IgD-negative memory B cell (primary cell): ENCODE data around the gene SLC4A9. TPM values are rescaled to one million over a fixed set of nuclear protein-coding genes. Genes with fewer than 3 reads are reported as not detected.

ENCODE experiments used
- H3K27ac Mint-ChIP-seq, 3 donors: one replicate each; pipeline ENCODE4 v1.8.0; 2020 to 2022; ENCODE audit warnings: mild to moderate bottlenecking in 3 of 3, mixed read lengths in 3 of 3, moderate library complexity in 1 of 3
- H3K27me3 Mint-ChIP-seq: one replicate; pipeline ENCODE4 v1.8.0; 2021; ENCODE audit warnings: mixed read lengths
- H3K36me3 Mint-ChIP-seq: one replicate; pipeline ENCODE4 v1.8.0; 2020; ENCODE audit warnings: mild to moderate bottlenecking, mixed read lengths
- H3K4me1 Mint-ChIP-seq, 3 donors: one replicate each; pipeline ENCODE4 v1.8.0; 2020 to 2022; ENCODE audit warnings: mixed read lengths in 3 of 3, mild to moderate bottlenecking in 1 of 3
- H3K4me3 Mint-ChIP-seq, 4 donors: one replicate each; pipeline ENCODE4 v1.8.0; 2020 to 2022; ENCODE audit warnings: mild to moderate bottlenecking in 4 of 4, mixed read lengths in 4 of 4, moderate library complexity in 3 of 4
- H3K9me3 Mint-ChIP-seq, 3 donors: one replicate each; pipeline ENCODE4 v1.8.0; 2020 to 2021; ENCODE audit warnings: mixed read lengths in 3 of 3, mild to moderate bottlenecking in 1 of 3
- polyA plus RNA-seq: library from polyadenylated mRNA; unstranded; fragments of 300-500 nt; fragmentation: Illumina TruSeq; gene quantifications from one replicate; pipeline ENCODE4 v1.2.3, GENCODE V29; 2021

The SLC4A9 gene
- polyA plus RNA-seq, 1 donor from 2014 or later, result not detected

DNA sequence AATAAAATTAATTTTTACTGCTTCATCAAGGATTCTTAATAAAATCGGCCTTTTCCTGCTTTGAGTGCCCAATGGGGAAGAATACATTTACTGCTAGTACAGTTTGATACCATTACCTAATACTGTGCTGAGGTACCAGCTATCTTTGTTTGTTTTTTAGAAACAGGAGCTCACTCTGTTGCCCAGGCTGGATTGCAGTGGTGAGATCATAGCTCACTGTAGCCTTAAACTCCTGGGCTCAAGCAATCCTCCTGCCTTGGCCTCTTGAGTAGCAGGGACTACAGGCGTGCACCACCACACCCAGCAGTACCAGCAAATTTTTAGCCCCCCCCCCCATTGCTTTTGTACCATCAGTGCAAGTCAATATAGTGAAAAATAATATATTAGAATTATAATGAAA lies 28.1 kb downstream of the SLC4A9 start:
- Mint-ChIP-seq H3K4me3 (no peak overlapping the region), H3K4me1 (peaks cover 0 to 4% (median 4%) of the 10 kb centered on the region in 3 donors), H3K36me3 (peaks cover 8% of the 10 kb centered on the region), H3K9me3 (no peaks in the 10 kb centered on the region), H3K27me3 (no peaks in the 10 kb centered on the region), H3K27ac (no peak overlapping the region)

DNA sequence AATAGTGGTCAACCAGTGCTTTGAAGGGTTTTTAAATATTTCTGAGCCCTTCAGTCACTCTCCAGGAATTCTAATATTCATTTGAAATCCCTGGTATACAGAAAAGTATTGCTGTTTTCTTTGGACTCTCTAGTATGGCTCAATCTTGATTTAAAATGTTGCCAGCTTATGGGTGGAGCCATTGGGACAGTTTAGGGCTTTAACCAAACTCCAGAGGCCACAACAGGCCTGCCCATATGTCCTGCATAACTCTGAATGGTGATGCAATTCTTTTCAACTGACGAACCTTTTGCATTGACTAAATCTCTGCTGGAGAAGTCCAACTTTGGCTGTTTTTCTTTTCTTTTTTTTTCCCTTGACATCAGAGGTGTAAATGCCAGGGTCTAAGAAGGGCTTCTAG lies 31.3 kb downstream of the SLC4A9 start:
- no peaks in the 10 kb centered on the region for H3K36me3 Mint-ChIP-seq
- H3K4me3 Mint-ChIP-seq, result no peak overlapping the region
- no peaks in the 10 kb centered on the region for H3K27me3 Mint-ChIP-seq
- H3K27ac Mint-ChIP-seq, result no peak overlapping the region
- H3K4me1 Mint-ChIP-seq, result peaks cover 0 to 2% (median 0%) of the 10 kb centered on the region in 3 donors
- H3K9me3 Mint-ChIP-seq, result no peaks in the 10 kb centered on the region

DNA sequence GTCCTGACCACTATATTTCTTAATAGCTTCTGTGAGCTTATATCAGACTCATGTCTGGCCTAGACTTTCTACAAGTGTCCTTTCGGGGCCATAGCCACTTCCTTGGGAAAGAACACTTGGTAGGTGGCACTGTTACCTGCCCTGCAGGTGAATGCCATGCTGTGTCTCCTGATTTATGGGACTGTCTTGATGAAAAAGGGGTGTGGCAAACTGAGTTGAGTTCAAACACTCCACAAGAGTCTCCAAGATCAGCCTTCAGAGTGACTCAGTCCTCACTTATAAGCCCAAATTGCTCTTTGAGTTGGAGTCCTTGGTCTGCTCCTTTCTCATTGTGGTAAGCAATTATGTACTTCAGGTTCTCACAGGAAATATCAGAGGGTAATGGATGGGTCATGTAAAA lies 31.7 kb downstream of the SLC4A9 start:
- Mint-ChIP-seq H3K27me3 (no peaks in the 10 kb centered on the region), H3K4me3 (no peak overlapping the region), H3K4me1 (peaks cover 0 to 2% (median 0%) of the 10 kb centered on the region in 3 donors), H3K9me3 (no peaks in the 10 kb centered on the region), H3K27ac (no peak overlapping the region), H3K36me3 (no peaks in the 10 kb centered on the region)

DNA sequence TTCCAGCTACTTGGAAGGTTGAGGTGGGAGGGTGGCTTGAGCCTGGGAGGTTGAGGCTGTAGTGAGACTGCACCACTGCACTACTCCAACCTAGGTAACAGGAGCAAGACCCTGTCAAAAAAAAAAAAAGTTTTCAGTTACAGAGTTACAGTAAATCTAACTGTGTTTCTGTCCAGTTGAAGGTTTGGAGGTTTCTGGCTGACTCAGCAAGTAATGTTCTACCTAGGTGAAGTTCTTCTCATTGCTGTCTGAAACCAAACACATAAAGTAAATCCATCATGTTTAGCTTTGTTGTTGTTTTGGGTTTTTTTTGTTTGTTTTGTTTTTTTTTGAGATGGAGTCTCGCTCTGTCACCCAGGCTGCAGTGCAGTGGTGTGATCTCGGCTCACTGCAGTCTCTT lies 33.7 kb downstream of the SLC4A9 start:
- H3K27me3 Mint-ChIP-seq, result no peaks in the 10 kb centered on the region
- H3K27ac Mint-ChIP-seq, result no peak overlapping the region
- no peak overlapping the region for H3K4me3 Mint-ChIP-seq
- H3K4me1 Mint-ChIP-seq, result peaks cover 0 to 2% (median 0%) of the 10 kb centered on the region in 3 donors
- no peaks in the 10 kb centered on the region for H3K9me3 Mint-ChIP-seq
- no peaks in the 10 kb centered on the region for H3K36me3 Mint-ChIP-seq

DNA sequence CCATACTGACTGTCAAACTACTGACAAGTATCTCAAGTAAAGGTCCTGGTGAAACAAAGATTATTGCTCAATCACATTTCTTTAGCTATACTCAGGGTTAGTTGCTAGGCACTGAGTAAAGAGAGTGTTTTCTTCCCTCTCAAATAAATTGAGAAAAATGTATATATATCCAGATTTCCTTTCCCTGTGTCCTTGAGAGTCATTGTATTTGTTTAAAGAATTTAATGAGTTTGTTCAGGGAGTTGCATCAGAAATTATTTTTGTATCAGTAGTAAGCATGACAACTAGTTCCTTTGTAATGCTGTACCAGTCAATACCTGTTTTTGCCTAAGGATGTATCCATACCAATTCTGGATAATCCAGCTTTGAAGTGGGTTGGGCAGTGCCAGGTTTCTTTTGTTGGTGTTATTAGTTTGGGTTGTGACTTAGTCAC lies 38.4 kb downstream of the SLC4A9 start:
- Mint-ChIP-seq H3K27ac (no peak overlapping the region), H3K4me3 (no peak overlapping the region), H3K36me3 (no peaks in the 10 kb centered on the region), H3K27me3 (no peaks in the 10 kb centered on the region), H3K4me1 (peaks cover 0 to 12% (median 7%) of the 10 kb centered on the region in 3 donors), H3K9me3 (no peaks in the 10 kb centered on the region)

DNA sequence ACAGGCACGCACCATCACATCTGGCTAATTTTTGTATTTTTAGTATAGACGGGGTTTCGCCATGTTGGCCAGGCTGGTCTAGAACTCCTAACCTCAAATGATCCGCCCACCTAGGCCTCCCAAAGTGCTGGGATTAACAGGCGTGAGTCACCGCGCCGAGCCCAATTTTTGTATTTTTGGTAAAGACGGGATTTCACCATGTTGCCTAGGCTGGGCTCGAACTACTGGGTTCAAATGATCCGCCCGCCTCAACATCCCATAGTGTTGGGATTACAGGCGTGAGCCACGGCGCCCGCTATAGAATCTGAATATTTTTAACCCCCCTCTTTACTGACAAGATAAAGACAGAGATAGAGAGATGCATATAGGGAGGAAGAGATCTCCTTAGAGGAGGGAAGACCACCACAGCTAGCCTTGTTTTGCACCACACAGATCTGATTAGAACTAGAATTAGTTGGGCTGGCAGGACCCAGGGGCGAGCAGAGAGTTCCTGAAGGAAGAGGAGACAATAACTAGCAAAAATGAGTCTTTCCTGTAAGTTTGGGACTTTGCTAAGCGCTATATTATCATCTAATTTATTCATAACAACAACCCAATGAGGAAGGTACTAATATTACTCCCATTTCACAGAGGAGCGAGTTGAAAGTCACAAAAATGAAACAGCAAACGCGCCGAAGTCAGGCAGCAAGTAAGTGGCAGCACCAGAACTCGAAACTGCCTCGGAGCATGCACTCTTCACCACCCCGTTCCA lies 40.2 kb downstream of the SLC4A9 start:
- H3K9me3 Mint-ChIP-seq, result no peaks in the 10 kb centered on the region
- peak overlapping the region in 2 of 3 donors; percentile 66 to 86 for H3K27ac Mint-ChIP-seq
- H3K4me3 Mint-ChIP-seq, result peak overlapping the region in 1 of 4 donors; percentile 95
- no peaks in the 10 kb centered on the region for H3K36me3 Mint-ChIP-seq
- no peaks in the 10 kb centered on the region for H3K27me3 Mint-ChIP-seq
- H3K4me1 Mint-ChIP-seq, result peaks cover 9 to 25% (median 19%) of the 10 kb centered on the region in 3 donors

DNA sequence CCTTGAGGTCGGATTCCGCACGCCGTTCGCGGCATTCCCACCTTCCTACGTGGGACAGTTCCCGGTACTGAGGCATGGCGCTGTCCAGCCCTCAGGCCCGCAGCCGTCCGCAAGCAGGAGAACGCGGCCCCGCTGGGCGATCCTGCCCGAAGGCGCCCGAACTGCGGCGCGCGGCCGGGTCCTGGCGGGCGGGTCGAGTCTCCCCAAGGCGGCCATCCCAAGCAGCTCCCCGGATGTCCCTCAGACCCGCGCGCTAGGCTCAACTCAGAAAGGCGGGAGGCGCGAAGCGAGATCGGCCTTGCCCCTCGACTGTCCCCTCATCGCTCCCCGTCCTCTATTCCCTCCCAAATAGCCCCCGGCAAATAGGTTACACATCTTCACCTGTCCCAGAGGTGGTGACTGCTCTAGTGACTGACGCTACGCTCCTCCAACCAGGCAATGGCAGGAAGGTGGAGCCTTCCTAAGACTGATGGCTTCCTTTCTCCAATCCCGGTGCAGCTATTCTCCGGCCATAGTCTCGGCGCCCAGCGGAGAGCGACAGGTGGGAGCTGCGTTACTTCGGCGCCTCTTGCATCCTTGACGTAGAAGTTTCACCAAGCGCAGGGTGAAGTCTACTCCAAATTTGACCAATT lies 40.9 kb downstream of the SLC4A9 start:
- Mint-ChIP-seq H3K27me3 (no peaks in the 10 kb centered on the region), H3K4me3 (peak overlapping the region in 1 of 4 donors; percentile 95), H3K36me3 (no peaks in the 10 kb centered on the region), H3K9me3 (no peaks in the 10 kb centered on the region), H3K4me1 (peaks cover 10 to 27% (median 21%) of the 10 kb centered on the region in 3 donors), H3K27ac (peak overlapping the region in 1 of 3 donors; percentile 86)

DNA sequence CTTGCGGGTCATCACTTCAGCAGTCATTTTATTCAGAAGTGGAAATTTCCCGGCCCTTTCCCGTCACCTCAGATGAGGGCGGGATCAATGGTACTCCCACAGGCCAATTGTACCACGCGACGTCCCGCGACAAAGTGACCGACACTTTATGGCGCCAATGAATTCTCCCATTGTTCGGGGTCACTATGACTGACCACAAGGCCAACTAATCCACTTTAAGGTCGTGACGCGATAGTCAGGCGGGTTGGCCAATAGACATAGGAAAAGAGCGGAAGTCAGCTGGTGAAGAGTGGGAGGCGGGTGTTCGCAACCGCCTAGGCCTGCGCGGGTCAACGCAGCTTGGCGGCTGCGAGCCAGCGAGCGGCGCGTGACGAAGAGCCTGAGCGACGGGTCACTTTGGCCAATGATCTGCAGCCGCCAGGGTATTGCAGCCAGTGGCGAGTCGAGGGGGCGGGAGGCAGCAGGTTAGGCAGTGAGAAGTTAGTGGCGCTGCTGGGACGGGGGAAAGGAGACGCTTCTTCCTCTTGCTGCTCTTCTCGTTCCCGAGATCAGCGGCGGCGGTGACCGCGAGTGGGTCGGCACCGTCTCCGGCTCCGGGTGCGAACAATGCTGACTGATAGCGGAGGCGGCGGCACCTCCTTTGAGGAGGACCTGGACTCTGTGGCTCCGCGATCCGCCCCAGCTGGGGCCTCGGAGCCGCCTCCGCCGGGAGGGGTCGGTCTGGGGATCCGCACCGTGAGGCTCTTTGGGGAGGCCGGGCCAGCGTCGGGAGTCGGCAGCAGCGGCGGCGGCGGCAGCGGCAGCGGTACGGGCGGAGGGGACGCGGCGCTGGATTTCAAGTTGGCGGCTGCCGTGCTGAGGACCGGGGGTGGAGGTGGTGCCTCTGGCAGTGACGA lies 41.6 kb downstream of the SLC4A9 start, which contains the start of gene ANKHD1:
TSS of gene ANKHD1 (plus strand) at position 472 of the 896 bp plus-strand sequence. CDS start at position 607, 135 bp downstream.
- Mint-ChIP-seq H3K36me3 (no peaks in the 10 kb centered on the region), H3K4me1 (peaks cover 10 to 27% (median 24%) of the 10 kb centered on the region in 3 donors), H3K27ac (no peak within 1 kb of the TSS), H3K27me3 (no peaks in the 10 kb centered on the region), H3K9me3 (no peaks in the 10 kb centered on the region), H3K4me3 (peak within 1 kb of the TSS in 1 of 4 donors; percentile 95)

DNA sequence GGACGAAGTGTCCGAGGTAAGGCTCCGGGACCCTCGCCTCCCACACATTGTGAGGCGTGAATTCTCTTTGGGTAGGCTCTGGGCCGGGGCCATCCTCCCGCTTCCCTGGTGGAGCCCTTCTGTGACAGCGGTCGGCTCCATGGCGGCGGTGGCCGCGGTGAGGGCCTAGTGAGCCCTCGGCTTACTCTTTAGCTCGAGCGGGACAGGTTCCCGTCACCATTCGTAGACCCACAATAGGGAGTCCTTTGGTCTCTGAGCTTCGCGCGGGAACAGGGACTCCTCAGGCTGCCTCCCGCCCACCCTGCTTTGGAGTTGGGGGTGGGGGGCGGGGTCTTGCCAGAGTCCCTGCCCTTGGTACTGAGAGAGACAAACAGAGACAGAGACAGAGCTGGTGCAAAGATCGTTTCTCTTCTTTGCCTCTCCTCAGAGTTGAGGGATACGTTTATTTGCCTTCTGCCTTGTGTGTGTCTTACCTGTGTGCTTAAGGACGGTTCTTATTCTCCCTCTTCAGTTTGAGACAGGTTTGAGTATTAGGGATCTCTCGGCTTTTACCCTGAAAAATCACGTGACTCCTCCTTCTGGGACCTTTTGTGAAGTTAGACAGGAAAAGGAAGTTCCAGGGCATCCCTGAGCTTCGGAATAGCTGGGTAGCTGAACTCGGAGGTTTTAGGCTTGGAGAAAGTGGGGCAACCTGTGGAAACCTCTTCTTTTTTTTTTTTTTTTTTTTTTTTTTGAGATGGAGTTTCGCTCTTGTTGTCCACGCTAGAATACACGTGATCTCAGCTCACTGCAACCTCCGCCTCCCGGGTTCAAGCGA lies 42.5 kb downstream of the SLC4A9 start:
- Mint-ChIP-seq H3K27ac (no peak overlapping the region), H3K36me3 (no peaks in the 10 kb centered on the region), H3K4me3 (no peak overlapping the region), H3K4me1 (peaks cover 10 to 27% (median 24%) of the 10 kb centered on the region in 3 donors), H3K9me3 (no peaks in the 10 kb centered on the region), H3K27me3 (no peaks in the 10 kb centered on the region)

DNA sequence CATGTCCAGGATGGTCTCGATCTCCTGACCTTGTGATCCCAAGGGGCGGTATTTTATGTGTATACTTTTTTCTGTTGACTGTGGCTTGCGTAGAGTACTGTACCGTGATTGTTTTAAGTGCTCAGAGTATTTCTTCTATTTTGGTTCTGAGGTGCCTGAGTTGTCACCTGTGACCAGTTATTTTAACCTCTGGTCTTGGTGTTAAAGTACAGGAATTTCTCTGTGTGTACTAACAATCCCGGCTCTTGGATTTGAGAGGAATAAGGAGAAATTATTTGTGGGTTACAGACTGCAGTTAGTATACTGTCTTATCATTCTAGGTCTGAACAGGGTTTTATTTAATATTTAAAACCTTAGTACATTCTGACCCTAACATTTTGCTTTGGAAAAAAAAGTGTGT lies 43.6 kb downstream of the SLC4A9 start:
- Mint-ChIP-seq H3K4me3 (no peak overlapping the region), H3K27ac (peak overlapping the region; percentile 10 to 46 (median 12)), H3K27me3 (no peaks in the 10 kb centered on the region), H3K4me1 (peaks cover 11 to 31% (median 26%) of the 10 kb centered on the region in 3 donors), H3K36me3 (no peaks in the 10 kb centered on the region), H3K9me3 (no peaks in the 10 kb centered on the region)

DNA sequence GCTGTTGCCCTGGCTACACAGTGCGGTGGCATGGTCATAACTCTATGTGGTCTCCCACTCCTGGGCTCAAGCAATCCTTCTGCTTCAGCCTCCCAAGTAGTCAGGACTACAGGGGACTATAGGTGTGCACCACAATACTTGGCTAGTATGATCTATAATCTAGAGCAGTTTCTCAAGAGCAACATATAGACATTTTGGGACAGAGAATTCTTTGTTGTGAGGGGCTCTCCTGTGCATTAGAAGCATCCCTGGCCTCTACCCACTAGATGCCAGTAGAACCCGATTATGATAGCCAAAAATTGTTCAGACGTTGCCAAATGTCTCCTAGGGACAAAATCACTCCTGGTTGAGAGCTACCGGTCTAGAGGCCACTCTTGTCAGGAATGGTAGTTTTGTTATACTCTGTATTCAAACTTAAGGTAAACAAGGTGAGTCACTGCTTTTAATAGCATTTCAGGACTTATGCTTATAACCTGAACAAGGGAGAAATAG lies 48.8 kb downstream of the SLC4A9 start:
- Mint-ChIP-seq H3K4me1 (peaks cover 28 to 32% (median 30%) of the 10 kb centered on the region in 3 donors), H3K27ac (peak overlapping the region in 1 of 3 donors; percentile 58), H3K36me3 (no peaks in the 10 kb centered on the region), H3K9me3 (no peaks in the 10 kb centered on the region), H3K4me3 (peak overlapping the region in 3 of 4 donors; percentile 22 to 53 (median 28)), H3K27me3 (no peaks in the 10 kb centered on the region)

DNA sequence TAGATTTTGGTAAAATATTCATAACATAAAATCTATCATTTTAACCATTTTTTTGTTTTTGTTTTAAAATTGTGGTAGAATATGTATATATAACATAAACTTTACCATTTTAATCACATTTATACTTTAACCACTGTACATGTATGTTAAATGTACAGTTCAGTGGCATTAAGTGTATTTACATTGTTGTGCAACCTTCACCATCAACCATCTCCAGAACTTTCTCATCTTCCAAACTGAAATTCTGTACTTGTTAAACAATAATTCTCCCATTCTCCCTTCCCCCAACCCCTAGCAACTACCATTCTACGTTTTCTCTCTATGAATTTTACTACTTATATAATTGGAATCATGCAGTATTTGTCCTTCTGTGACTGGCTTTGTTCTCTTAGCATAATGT lies 53.2 kb downstream of the SLC4A9 start:
- Mint-ChIP-seq H3K9me3 (no peaks in the 10 kb centered on the region), H3K4me1 (peaks cover 16 to 25% (median 24%) of the 10 kb centered on the region in 3 donors), H3K36me3 (peaks cover 3% of the 10 kb centered on the region), H3K27ac (peak overlapping the region in 2 of 3 donors; percentile 3 to 78), H3K4me3 (peak overlapping the region in 1 of 4 donors; percentile 2), H3K27me3 (no peaks in the 10 kb centered on the region)

DNA sequence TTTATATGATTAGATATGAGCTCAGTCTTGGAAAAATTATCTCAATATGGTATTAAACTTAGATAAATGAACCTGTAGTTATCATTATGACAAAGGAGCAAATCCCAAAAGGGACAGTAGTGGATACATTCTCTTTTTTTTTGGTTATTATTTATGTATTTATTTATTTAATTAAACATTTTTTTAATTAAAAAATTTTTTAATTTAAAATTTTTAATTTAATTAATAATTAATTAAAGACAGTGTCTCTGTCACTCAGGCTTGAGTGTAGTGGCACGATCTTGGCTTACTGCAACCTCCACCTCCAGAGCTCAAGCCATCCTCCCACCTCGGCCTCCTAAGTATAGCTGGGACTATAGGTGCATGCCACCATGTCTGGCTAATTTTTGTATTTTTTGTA lies 57.2 kb downstream of the SLC4A9 start:
- H3K27me3 Mint-ChIP-seq, result no peaks in the 10 kb centered on the region
- peaks cover 3% of the 10 kb centered on the region for H3K36me3 Mint-ChIP-seq
- no peak overlapping the region for H3K27ac Mint-ChIP-seq
- peaks cover 22 to 44% (median 35%) of the 10 kb centered on the region in 3 donors for H3K4me1 Mint-ChIP-seq
- H3K9me3 Mint-ChIP-seq, result no peaks in the 10 kb centered on the region
- no peak overlapping the region for H3K4me3 Mint-ChIP-seq
